NOMO-1 (cell line): ENCODE results near the gene C6orf52.

Experiments
- DNase-seq, 2 experiments: peaks; one replicate each; lab custom pipeline; 2025; ENCODE audit not compliant: unreplicated experiment in 2 of 2; lab: John Stamatoyannopoulos, UW

The C6orf52 gene

DNA sequence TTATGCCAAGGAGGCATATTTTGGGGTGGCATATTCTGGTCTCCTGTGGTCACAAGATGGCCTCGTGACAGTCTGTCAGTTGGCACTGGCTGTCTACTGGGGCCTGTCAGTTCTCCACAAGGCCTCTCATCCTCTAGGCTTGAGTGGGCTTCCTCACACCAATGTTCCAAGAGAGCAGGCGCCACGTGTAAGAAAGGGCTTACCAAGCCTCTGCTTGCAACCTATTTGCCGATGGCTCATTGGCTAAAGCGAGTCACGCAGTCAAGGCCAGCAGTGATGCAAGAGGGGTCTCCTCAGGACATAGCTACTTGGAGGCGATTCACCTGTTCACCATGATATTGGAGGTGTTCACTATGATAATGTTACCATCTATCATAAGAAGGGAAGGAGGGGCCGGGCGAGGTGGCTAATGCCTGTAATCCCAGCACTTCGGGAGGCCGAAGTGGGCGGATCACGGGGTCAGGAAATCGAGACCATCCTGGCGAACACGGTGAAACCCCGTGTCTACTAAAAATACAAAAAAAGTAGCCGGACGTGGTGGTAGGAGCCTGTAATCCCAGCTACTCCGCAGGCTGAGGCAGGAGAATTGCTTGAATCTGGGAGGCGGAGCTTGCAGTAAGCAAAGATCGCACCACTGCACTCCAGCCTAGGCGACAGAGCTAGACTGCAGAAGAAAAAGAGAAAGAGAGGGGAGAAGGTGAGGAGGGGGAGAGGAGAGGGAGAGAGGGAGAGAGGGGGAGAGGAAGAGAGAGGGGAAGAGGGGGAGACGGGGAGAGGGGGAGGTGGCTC is 35.3 kb downstream of the C6orf52 start:
- DNase-seq, result no peak

DNA sequence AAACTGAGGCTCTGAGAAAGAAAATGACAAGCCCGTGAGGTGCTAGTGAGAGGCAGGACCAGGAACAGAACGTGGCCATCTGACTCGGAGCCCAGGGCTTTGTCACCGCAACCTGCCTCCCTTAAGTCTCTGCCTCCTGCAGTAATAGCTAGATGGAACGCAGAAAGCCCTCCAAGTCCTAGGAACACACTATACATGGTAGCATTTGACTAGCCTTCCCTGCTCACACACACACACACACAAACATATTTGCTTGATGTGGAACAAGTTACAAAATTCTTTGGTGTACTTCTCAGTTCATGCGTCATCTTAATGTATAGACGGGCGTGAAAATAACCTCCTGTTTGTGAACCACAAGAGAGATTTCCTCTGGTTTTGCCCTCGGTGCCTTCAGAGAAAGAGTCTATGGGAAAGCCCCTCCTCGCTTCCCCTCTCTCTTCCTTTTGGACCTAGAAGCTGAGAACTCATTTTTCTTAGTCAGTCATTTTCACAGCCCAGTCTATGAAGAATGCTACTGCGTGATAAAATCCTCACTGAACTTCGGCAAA is 38.8 kb downstream of the C6orf52 start:
- peak; percentile 25 to 59 for DNase-seq

- DNase-seq, result no peak
Measured at GRCh38 chr6:10644225-10644624, 50.2 kb downstream of the C6orf52 start.

DNA sequence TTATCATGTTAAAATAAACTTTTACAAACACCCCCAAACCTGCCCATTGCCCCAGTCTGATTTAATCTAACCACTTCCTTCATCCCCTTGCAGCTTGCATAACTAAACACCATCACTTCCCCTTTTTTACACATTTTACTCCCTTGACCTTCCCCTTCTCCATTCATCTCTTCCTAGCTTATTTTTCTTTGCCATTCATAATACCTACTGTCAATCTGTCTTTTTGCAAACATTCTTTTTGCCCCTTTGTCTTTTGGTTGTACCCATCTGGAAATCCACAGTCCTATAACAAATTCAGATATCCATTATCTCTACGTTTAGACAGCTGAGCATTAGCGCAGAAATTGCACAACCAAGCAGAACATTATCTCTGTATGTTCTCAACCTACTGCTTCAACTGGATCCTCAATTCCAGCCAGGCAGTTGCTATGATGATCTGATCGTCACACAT is 51.2 kb downstream of the C6orf52 start:
- peak; percentile 80 to 96 for DNase-seq

- DNase-seq, result no peak
Measured at GRCh38 chr6:10641528-10641927, 52.9 kb downstream of the C6orf52 start.

- no peak for DNase-seq
Measured at GRCh38 chr6:10640412-10640811, 54.0 kb downstream of the C6orf52 start.

GRCh38 chr6:10633216-10633615 is 61.2 kb downstream of the C6orf52 start:
- peak; percentile 92 to 99 for DNase-seq

DNA sequence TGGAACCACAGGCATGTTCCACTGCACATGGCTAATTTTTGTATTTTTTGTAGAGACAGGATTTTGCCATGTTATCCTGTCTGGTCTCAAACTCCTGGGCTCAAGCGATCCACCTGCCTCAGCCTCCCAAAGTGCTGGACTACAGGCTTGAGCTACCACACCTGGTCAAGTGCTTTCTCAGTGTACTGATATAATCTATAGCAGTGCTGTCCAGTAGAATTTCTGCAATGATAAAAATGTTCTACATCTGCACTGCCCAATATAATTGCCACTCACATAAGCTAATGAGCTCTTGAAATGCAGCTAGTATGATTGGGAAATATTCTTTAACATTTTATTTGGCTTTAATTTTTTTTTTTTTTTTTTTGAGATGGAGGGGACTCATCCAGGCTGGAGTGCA is 64.2 kb downstream of the C6orf52 start:
- no peak for DNase-seq

DNA sequence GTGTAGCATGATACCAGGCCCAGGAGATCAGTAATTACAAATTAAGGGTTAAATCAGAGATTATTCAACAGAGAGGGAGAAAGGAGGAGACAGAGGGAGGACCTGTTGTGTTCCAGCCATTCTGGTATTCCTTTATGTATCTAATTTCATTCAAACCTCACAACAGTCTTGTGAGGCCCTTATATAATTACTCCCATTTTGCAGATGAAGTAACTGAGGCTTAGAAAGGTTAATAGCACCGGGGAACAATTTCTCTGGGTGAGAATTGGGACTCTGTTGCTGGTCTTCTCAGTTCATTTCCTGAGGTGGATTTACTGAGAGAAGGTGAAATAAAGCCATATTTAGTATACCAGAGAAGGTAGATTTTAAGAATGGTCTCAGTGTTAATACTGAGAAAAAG is 66.6 kb downstream of the C6orf52 start:
- DNase-seq, result no peak

- DNase-seq, result no peak
Measured at GRCh38 chr6:10626154-10626741, 68.2 kb downstream of the C6orf52 start.

DNA sequence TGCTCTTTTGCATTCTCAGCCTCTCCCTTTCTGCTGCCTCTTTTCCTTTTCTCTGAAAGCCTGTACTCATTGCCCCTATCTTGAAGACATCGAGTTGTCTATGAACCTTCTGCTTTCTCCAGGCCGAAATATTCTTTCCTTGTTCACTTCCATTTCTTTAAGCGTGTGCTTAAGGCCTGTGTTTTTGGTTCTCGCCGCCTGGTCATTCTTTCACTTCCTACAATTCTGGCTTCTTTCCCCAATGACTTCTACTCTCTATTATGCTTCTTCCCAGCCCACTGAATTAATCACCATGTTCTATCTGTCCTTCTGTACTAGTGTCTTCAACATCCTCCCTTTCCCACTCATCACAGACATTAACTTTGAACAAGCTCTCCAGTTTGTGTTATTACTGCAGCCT is 69.6 kb downstream of the C6orf52 start:
- peak in 1 of 2 experiments; percentile 42 for DNase-seq

DNA sequence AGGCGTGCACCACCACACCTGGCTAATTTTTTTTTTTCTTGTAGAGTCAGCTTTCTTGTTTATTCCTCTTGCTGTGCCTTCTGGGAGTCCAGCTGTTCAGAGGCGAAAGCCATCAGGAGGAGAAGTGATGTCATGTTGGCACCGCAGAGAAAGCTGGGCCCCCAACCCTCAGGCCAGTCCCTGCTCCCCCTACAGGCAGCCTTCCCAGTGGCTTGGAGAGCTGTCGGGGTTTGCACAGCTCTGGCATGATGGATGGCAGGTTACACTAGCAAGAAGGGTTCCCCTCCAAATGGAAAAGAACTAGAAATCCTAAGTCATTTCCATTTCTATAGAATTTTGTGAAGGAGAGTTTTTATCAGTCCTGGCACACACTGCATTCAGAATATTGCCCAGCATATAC is 72.6 kb downstream of the C6orf52 start:
- DNase-seq, result no peak
